Tibial artery (tissue), 4 donors: ENCODE data around the gene ABHD14A.
A peak's percentile ranks its signal among the peaks of the same experiment; 100 is the strongest.

Experiments used
- DNase-seq, 2 donors: peaks; one replicate each; pipeline ENCODE4 v3.0.0-alpha.2; 2019
- H3K27ac ChIP-seq, 2 donors: fragments of 200-600 bp; sonication (generic) in 1 of 2; 1 replicate in 1 of 2; 2 replicates in 1 of 2; pipeline ENCODE4 v1.5.1; 2018 to 2019; ENCODE audit warnings: mild to moderate bottlenecking in 1 of 2
- H3K27me3 ChIP-seq, 2 donors: fragments of 200-600 bp; sonication (generic) in 1 of 2; one replicate each; pipeline versions ENCODE4 v1.5.1 to v1.6.0; 2016 to 2019
- H3K36me3 ChIP-seq, 3 donors: fragments of 200-600 bp; sonication (generic) in 2 of 3; one replicate each; pipeline ENCODE4 v1.5.1; 2016 to 2019; ENCODE audit warnings: mild to moderate bottlenecking in 2 of 3
- H3K4me1 ChIP-seq, 4 donors: fragments of 200-600 bp; sonication (generic) in 2 of 4; 1 replicate in 3 of 4; 2 replicates in 1 of 4; pipeline ENCODE4 v1.5.1; 2016 to 2019
- H3K4me3 ChIP-seq, 2 donors: fragments of 200-600 bp; sonication (generic) in 1 of 2; 1 replicate in 1 of 2; 2 replicates in 1 of 2; pipeline ENCODE4 v1.5.1; 2018 to 2019; ENCODE audit warnings: mild to moderate bottlenecking in 2 of 2
- H3K9me3 ChIP-seq, 3 donors: fragments of 200-600 bp; sonication (generic) in 1 of 3; one replicate each; pipeline ENCODE4 v1.5.1; 2016 to 2019
- CTCF ChIP-seq, 2 experiments: fragments of 200-600 bp in 1 of 2; fragments of 450-650 bp in 1 of 2; IDR thresholded peaks; one replicate each; pipeline ENCODE4 v1.5.1; 2017 to 2019; ENCODE audit warnings: antibody characterized with exemption in 2 of 2, mild to moderate bottlenecking in 1 of 2, moderate library complexity in 1 of 2
- intact Hi-C: fragments of 100-400 bp; cut with DNase I; formaldehyde crosslinking; loops from one replicate; pipeline ENCODE4 v1.15.0; 2023; ENCODE audit warnings: low total_unique reads

ABHD14A gene

GRCh38 chr3:52023860-52024764 lies 49.2 kb downstream of the ABHD14A start:
- Histone ChIP-seq H3K27ac (peak overlapping the region; percentile 84 to 92), H3K27me3 (no peaks in the 10 kb centered on the region), H3K9me3 (no peaks in the 10 kb centered on the region), H3K4me3 (peak overlapping the region; percentile 35 to 41), H3K4me1 (peaks cover 0 to 75% (median 69%) of the 10 kb centered on the region in 4 donors), H3K36me3 (no peaks in the 10 kb centered on the region)
- DNase-seq = no peak
- TF ChIP-seq CTCF (IDR thresholded peaks at IDR 0.05) = no peak
- intact Hi-C loops = no loop called here

DNA sequence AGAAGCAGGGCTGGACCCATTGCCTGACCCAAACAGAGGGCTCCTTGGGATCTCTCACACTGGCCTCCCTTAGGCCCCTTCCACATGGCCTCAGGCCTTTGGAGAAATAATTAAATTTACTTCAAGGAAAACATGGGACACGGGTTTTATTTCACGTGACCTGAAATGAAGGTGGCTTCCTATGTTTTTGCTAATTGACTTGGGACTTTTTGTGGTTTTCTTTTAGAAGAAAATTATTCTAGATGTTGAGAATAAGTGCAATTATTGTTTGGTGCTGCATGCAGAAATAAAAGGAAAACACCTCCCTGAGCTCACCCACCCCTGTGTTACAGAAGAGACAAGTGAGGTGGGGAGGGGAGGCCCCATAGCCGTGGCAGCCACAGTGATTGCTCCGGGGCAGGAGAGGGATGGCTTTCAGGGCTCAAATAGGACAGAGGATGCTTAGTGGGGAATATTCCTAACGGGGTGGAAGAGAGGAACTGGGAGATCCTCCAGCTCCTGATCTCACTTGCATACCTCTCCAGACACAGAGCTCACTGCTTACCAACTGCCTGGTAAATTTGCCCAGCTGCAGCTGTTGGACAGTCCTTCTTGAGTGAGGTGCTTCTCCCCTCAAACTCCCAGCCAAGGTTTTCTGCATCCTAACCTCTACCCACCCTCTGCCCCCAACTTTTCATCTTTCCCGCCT lies 50.0 kb downstream of the ABHD14A start:
- Histone ChIP-seq H3K27me3 (no peaks in the 10 kb centered on the region), H3K9me3 (no peaks in the 10 kb centered on the region), H3K27ac (peak overlapping the region; percentile 84 to 92), H3K4me1 (peaks cover 0 to 67% (median 61%) of the 10 kb centered on the region in 4 donors), H3K4me3 (no peak overlapping the region), H3K36me3 (no peaks in the 10 kb centered on the region)
- intact Hi-C loops = no loop called here
- TF ChIP-seq CTCF (IDR thresholded peaks at IDR 0.05) = no peak
- no peak for DNase-seq

GRCh38 chr3:52025453-52025852 lies 50.6 kb downstream of the ABHD14A start:
- intact Hi-C loops = no loop called here
- Histone ChIP-seq H3K27ac (peak overlapping the region; percentile 84 to 92), H3K27me3 (no peaks in the 10 kb centered on the region), H3K36me3 (no peaks in the 10 kb centered on the region), H3K4me1 (peaks cover 0 to 61% (median 56%) of the 10 kb centered on the region in 4 donors), H3K4me3 (no peak overlapping the region), H3K9me3 (no peaks in the 10 kb centered on the region)
- DNase-seq = no peak
- no peak for TF ChIP-seq CTCF (IDR thresholded peaks at IDR 0.05)

- intact Hi-C loops = no loop called here
- no peaks in the 10 kb centered on the region for H3K27me3 ChIP-seq
- DNase-seq = no peak
- H3K4me1 ChIP-seq = peaks cover 0 to 55% (median 50%) of the 10 kb centered on the region in 4 donors
- H3K9me3 ChIP-seq = no peaks in the 10 kb centered on the region
- H3K27ac ChIP-seq = peak overlapping the region in 1 of 2 donors; percentile 84
- no peak overlapping the region for H3K4me3 ChIP-seq
- H3K36me3 ChIP-seq = no peaks in the 10 kb centered on the region
- no peak for TF ChIP-seq CTCF (IDR thresholded peaks at IDR 0.05)
Observed at GRCh38 chr3:52026041-52026440, 51.2 kb downstream of the ABHD14A start.

DNA sequence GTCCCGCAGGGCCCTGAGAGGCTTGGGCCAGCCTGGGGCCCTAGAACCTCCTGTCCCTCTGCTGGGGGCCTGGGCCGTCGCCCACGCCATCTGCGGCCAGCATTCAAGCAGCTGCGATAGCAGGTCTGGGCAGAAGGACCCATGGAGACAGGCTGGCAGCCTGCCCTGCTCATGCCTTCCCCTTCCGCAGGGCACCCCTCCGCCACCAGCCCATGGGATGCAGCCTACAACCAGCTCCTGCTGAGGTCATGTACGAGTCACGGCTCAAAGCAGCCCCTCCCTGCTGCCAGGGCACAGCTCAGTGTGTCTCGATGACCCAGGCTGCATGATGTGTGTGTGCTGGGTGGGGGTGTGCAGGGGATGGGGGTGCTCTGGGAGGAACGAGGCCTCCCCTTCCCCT lies 53.7 kb downstream of the ABHD14A start:
- no peak for DNase-seq
- Histone ChIP-seq H3K4me3 (no peak overlapping the region), H3K4me1 (peaks cover 0 to 30% (median 25%) of the 10 kb centered on the region in 4 donors), H3K27ac (no peak overlapping the region), H3K27me3 (no peaks in the 10 kb centered on the region), H3K36me3 (no peaks in the 10 kb centered on the region), H3K9me3 (no peaks in the 10 kb centered on the region)
- no peak for TF ChIP-seq CTCF (IDR thresholded peaks at IDR 0.05)
- intact Hi-C loops = no loop called here
